HG02623 (cell line): ENCODE data around the gene FBL.
A peak's percentile ranks its signal among the peaks of the same experiment; 100 is the strongest.

Experiments
- ATAC-seq: cut with Tn5 transposase; IDR thresholded peaks from one replicate; pipeline ENCODE4 v1.9.1; 2021; ENCODE audit warnings: moderate library complexity; ENCODE audit not compliant: unreplicated experiment

Gene FBL

DNA sequence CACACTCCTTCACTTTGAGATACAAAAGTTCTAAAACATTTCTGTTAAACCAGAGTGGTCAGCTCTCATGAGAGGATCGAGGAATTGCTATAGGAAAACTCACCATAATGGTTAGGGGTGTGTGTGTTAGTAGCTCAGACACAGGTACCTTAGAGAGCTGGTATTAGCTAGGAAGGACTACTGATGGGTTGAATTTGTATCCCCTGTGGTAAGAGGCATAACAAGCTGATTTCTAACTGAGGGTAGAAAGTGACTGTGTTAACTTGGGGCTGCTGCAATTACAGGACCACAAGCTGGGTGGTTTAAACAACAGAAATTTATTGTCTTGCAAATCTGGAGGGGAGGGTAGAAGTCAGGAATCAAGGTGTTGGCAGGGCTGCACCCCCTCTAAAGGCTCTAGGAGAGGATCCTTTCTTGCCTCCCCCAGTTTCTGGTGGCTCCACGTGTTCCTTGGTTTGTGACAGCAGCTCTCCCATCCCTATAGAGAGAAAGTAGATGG is 50.1 kb downstream of the FBL start:
- no peak for ATAC-seq

DNA sequence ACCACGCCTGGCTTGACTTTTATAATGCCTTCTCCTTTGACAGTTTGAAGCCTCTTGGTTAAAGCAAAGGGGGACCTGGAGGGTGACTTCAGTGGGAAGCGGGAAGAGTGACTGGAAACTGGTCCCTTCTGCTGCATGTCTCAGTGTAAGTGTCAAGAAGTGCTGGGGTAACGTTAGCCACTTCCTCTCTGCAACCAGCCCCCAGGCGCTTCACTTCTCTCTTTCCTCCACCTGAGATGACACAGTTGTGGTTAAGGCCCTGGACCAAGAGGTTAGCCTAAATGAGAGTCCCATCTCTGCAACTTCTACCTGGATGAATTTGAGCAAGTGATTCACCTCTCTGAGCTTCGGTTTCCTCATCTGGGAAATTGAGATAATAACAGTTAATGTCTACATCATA is 51.2 kb downstream of the FBL start:
- ATAC-seq, result no peak

DNA sequence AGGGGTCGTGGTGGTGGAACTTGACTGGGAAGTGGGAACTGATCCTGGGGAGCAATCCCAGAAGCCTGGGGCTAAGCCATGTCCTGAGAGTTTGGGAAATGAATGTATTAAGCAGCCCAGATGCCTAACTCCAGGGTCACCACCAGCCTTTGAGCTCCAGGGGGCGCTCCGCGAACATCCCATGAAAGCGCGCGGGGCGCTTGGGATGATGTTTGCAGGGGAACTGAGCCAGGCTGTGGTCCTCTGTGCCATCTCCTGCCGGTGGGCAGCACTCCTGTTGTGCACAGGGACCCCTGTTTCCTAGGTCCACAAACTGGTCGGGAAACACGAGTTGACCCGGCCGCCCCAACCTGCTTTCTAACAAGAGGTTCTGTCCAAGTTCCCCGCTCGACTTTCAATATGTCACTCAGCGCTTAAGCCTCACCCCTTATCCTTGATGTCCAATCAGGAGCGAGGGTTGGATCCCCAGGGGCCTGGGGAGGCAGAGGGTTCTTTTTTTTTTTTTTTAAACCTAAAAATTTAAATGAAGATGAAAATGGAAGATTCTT is 53.1 kb downstream of the FBL start:
- peak; percentile 57 for ATAC-seq

DNA sequence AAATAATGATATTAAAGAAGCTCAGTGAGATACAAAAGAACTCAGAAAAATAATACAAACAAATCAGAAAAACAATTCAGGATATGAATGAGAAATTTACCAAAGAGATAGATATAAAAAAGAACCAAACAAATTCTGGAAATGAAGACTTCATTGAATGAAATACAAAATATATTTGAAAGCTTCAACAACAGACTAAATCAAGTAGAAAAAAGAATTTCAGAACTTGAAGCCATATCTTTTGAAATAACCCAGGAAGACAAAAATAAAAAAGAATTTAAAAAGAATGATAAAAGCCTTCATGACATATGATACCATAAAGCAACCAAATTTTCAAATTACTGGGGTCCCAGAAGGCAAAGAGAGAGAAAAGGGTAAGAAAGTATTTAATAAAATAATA is 57.9 kb downstream of the FBL start:
- ATAC-seq, result no peak
